Measurements from ENCODE around the gene AIMP1.

AIMP1 gene

GRCh38 chr4:106364282-106364681 is 47.9 kb downstream of the AIMP1 start:
- H3K9me3 ChIP-seq (ENCODE audit: control insufficient read depth, low read length): peaks cover 2% of the 10 kb centered on the region
- no peak overlapping the region for H3K4me2 ChIP-seq (ENCODE audit: low read length, poor library complexity, severe bottlenecking)
- no peak overlapping the region for H3K9ac ChIP-seq (ENCODE audit: low read length)
- H2AFZ ChIP-seq (ENCODE audit: low read depth, low read length): no peak overlapping the region
- DNase-seq: no peak
- no peak overlapping the region for H2BK5ac ChIP-seq (ENCODE audit: low read depth, low read length, poor library complexity, severe bottlenecking)
- H3K18ac ChIP-seq (ENCODE audit: low read depth in 1 of 2, low read length in 2 of 2): no peak overlapping the region
- H3K27ac ChIP-seq (ENCODE audit: low read length, poor library complexity, severe bottlenecking): no peak overlapping the region
- H3K36me3 ChIP-seq (ENCODE audit: control insufficient read depth in 1 of 2, insufficient read depth in 2 of 2, low read depth in 1 of 2, low read length in 2 of 2): no peaks in the 10 kb centered on the region
- no peak overlapping the region for H4K91ac ChIP-seq (ENCODE audit: low read length)
- H2AK5ac ChIP-seq (ENCODE audit: low read length, severe bottlenecking): no peak overlapping the region
- H2BK15ac ChIP-seq (ENCODE audit: low read depth, poor library complexity, severe bottlenecking): no peak overlapping the region
- H2BK120ac ChIP-seq (ENCODE audit: low read depth, low read length): no peak overlapping the region
- no peak overlapping the region for H3K4ac ChIP-seq (ENCODE audit: low read depth in 1 of 2, low read length in 2 of 2)
- no peak overlapping the region for H4K8ac ChIP-seq (ENCODE audit: low read length)
- H3K79me1 ChIP-seq (replicated peaks; ENCODE audit: low read length, poor library complexity, severe bottlenecking): no peaks in the 10 kb centered on the region
- 95% methylated on average over 1 of the region's 1 CpG for WGBS
- no peaks in the 10 kb centered on the region for H3K4me1 ChIP-seq (ENCODE audit: control insufficient read depth, insufficient read depth, low read depth, low read length)
- H3K14ac ChIP-seq (ENCODE audit: low read length in 2 of 2): no peak overlapping the region
- H2BK12ac ChIP-seq (ENCODE audit: low read length in 2 of 2): no peak overlapping the region
- H3K4me3 ChIP-seq (ENCODE audit: insufficient read depth in 1 of 2, low read depth in 1 of 2, low read length in 2 of 2): no peak overlapping the region
- no peaks in the 10 kb centered on the region for H3K27me3 ChIP-seq (ENCODE audit: control insufficient read depth in 1 of 2, insufficient read depth in 1 of 2, low read length in 2 of 2)
- no peak overlapping the region for H3K23ac ChIP-seq (ENCODE audit: low read length in 2 of 2)

GRCh38 chr4:106365613-106366012 is 49.3 kb downstream of the AIMP1 start:
- no peak overlapping the region for H3K4me3 ChIP-seq (ENCODE audit: insufficient read depth in 1 of 2, low read depth in 1 of 2, low read length in 2 of 2)
- no peak overlapping the region for H4K8ac ChIP-seq (ENCODE audit: low read length)

DNA sequence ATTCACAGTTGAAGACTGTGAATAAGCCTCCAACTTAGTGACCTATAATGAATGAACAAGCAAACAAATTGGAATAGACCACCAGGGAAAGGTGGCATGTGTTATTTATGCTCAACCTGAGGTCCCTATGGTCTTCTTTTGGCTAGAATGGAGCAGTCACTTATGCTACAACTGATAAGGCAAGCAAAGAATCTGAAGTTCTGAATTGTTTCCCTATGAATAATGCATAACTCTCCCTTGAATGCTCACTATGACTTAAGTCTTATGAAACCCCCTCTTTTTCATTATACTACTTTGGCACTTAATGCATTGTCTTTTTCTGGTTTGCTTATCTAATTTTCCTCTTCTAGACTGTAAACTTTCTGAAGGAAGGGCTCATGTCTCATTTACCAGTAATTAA is 49.7 kb downstream of the AIMP1 start:
- Histone ChIP-seq H2AFZ (ENCODE audit: low read depth, low read length) (no peak overlapping the region), H2BK5ac (ENCODE audit: low read depth, low read length, poor library complexity, severe bottlenecking) (no peak overlapping the region), H2BK15ac (ENCODE audit: low read depth, poor library complexity, severe bottlenecking) (no peak overlapping the region), H3K14ac (ENCODE audit: low read length in 2 of 2) (no peak overlapping the region), H3K9me3 (ENCODE audit: control insufficient read depth, low read length) (peaks cover 2% of the 10 kb centered on the region), H4K8ac (ENCODE audit: low read length) (no peak overlapping the region), H2AK5ac (ENCODE audit: low read length, severe bottlenecking) (no peak overlapping the region), H4K91ac (ENCODE audit: low read length) (no peak overlapping the region), H3K27me3 (ENCODE audit: control insufficient read depth in 1 of 2, insufficient read depth in 1 of 2, low read length in 2 of 2) (no peaks in the 10 kb centered on the region), H3K4me2 (ENCODE audit: low read length, poor library complexity, severe bottlenecking) (no peak overlapping the region), H3K4me1 (ENCODE audit: control insufficient read depth, insufficient read depth, low read depth, low read length) (no peaks in the 10 kb centered on the region), H3K4me3 (ENCODE audit: insufficient read depth in 1 of 2, low read depth in 1 of 2, low read length in 2 of 2) (no peak overlapping the region), H3K9ac (ENCODE audit: low read length) (no peak overlapping the region), H2BK120ac (ENCODE audit: low read depth, low read length) (no peak overlapping the region), H3K36me3 (ENCODE audit: control insufficient read depth in 1 of 2, insufficient read depth in 2 of 2, low read depth in 1 of 2, low read length in 2 of 2) (no peaks in the 10 kb centered on the region), H3K23ac (ENCODE audit: low read length in 2 of 2) (no peak overlapping the region), H3K18ac (ENCODE audit: low read depth in 1 of 2, low read length in 2 of 2) (peak overlapping the region in 1 of 2 experiments; percentile 30), H3K79me1 (replicated peaks; ENCODE audit: low read length, poor library complexity, severe bottlenecking) (no peaks in the 10 kb centered on the region), H2BK12ac (ENCODE audit: low read length in 2 of 2) (no peak overlapping the region), H3K4ac (ENCODE audit: low read depth in 1 of 2, low read length in 2 of 2) (no peak overlapping the region), H3K27ac (ENCODE audit: low read length, poor library complexity, severe bottlenecking) (peak overlapping the region; percentile 15)
- DNase-seq: no peak

More at GRCh38 chr4:106365613-106366012, 49.3 kb downstream of the AIMP1 start:
- H3K9ac ChIP-seq (ENCODE audit: low read length): peak overlapping the region; percentile 33
- no peak overlapping the region for H3K14ac ChIP-seq (ENCODE audit: low read length in 2 of 2)
- no peak overlapping the region for H2BK5ac ChIP-seq (ENCODE audit: low read depth, low read length, poor library complexity, severe bottlenecking)
- H4K91ac ChIP-seq (ENCODE audit: low read length): no peak overlapping the region
- H3K36me3 ChIP-seq (ENCODE audit: control insufficient read depth in 1 of 2, insufficient read depth in 2 of 2, low read depth in 1 of 2, low read length in 2 of 2): no peaks in the 10 kb centered on the region
- H2BK12ac ChIP-seq (ENCODE audit: low read length in 2 of 2): no peak overlapping the region
- WGBS: 100% methylated on average over 1 of the region's 1 CpG
- H3K18ac ChIP-seq (ENCODE audit: low read depth in 1 of 2, low read length in 2 of 2): no peak overlapping the region
- H3K27me3 ChIP-seq (ENCODE audit: control insufficient read depth in 1 of 2, insufficient read depth in 1 of 2, low read length in 2 of 2): no peaks in the 10 kb centered on the region
- no peak overlapping the region for H2AK5ac ChIP-seq (ENCODE audit: low read length, severe bottlenecking)
- no peak overlapping the region for H2BK15ac ChIP-seq (ENCODE audit: low read depth, poor library complexity, severe bottlenecking)
- no peak overlapping the region for H3K4ac ChIP-seq (ENCODE audit: low read depth in 1 of 2, low read length in 2 of 2)
- no peak overlapping the region for H3K23ac ChIP-seq (ENCODE audit: low read length in 2 of 2)
- H3K27ac ChIP-seq (ENCODE audit: low read length, poor library complexity, severe bottlenecking): peak overlapping the region; percentile 40
- peak; percentile 95 for DNase-seq
- H2AFZ ChIP-seq (ENCODE audit: low read depth, low read length): no peak overlapping the region
- H3K79me1 ChIP-seq (replicated peaks; ENCODE audit: low read length, poor library complexity, severe bottlenecking): no peaks in the 10 kb centered on the region
- peaks cover 2% of the 10 kb centered on the region for H3K9me3 ChIP-seq (ENCODE audit: control insufficient read depth, low read length)
- H2BK120ac ChIP-seq (ENCODE audit: low read depth, low read length): no peak overlapping the region
- H3K4me2 ChIP-seq (ENCODE audit: low read length, poor library complexity, severe bottlenecking): no peak overlapping the region
- no peaks in the 10 kb centered on the region for H3K4me1 ChIP-seq (ENCODE audit: control insufficient read depth, insufficient read depth, low read depth, low read length)

GRCh38 chr4:106367072-106367471 is 50.7 kb downstream of the AIMP1 start:
- Histone ChIP-seq H3K27ac (ENCODE audit: low read length, poor library complexity, severe bottlenecking) (no peak overlapping the region), H3K4me3 (ENCODE audit: insufficient read depth in 1 of 2, low read depth in 1 of 2, low read length in 2 of 2) (no peak overlapping the region), H3K27me3 (ENCODE audit: control insufficient read depth in 1 of 2, insufficient read depth in 1 of 2, low read length in 2 of 2) (no peaks in the 10 kb centered on the region), H3K9ac (ENCODE audit: low read length) (no peak overlapping the region), H3K4me1 (ENCODE audit: control insufficient read depth, insufficient read depth, low read depth, low read length) (no peaks in the 10 kb centered on the region), H3K14ac (ENCODE audit: low read length in 2 of 2) (no peak overlapping the region), H2AK5ac (ENCODE audit: low read length, severe bottlenecking) (no peak overlapping the region), H3K79me1 (replicated peaks; ENCODE audit: low read length, poor library complexity, severe bottlenecking) (no peaks in the 10 kb centered on the region), H4K8ac (ENCODE audit: low read length) (no peak overlapping the region), H3K9me3 (ENCODE audit: control insufficient read depth, low read length) (peaks cover 2% of the 10 kb centered on the region), H2BK120ac (ENCODE audit: low read depth, low read length) (no peak overlapping the region), H2BK15ac (ENCODE audit: low read depth, poor library complexity, severe bottlenecking) (no peak overlapping the region), H2AFZ (ENCODE audit: low read depth, low read length) (no peak overlapping the region), H2BK12ac (ENCODE audit: low read length in 2 of 2) (peak overlapping the region in 1 of 2 experiments; percentile 59), H4K91ac (ENCODE audit: low read length) (no peak overlapping the region), H3K36me3 (ENCODE audit: control insufficient read depth in 1 of 2, insufficient read depth in 2 of 2, low read depth in 1 of 2, low read length in 2 of 2) (no peaks in the 10 kb centered on the region), H3K18ac (ENCODE audit: low read depth in 1 of 2, low read length in 2 of 2) (no peak overlapping the region), H3K4ac (ENCODE audit: low read depth in 1 of 2, low read length in 2 of 2) (no peak overlapping the region), H3K4me2 (ENCODE audit: low read length, poor library complexity, severe bottlenecking) (no peak overlapping the region), H3K23ac (ENCODE audit: low read length in 2 of 2) (no peak overlapping the region), H2BK5ac (ENCODE audit: low read depth, low read length, poor library complexity, severe bottlenecking) (no peak overlapping the region)
- no peak for DNase-seq
- WGBS: 96% methylated on average over 5 of the region's 5 CpGs
